HK-2 (cell line): ENCODE measurements around the gene EME1.
"Not testable (repeated sequence)": the region's sequence is repeated elsewhere in the genome, so short reads cannot be mapped to it uniquely, and the experiment has no call there.

ENCODE experiments used
- DNase-seq: peaks from one replicate; pipeline ENCODE4 v3.0.0-alpha.2; 2018; ENCODE audit not compliant: unreplicated experiment

Gene EME1

DNA sequence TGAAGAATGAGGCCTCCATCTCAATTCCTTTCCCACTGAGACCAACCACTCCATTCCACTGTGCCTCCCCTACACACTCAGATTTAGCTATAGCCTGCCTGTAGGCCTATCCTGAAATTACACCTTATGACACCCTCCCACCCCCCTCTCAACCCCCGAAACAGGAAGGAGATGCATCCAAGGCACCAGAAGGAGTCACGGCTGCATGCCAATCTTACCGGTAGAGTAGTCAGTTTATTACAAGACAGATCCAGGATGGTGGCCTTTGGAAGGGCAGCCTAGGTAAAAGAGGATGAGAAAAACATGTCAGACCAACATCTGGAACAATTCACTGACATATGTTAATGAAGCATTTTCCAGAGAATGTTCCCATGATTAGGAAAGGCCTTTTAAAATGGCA, 21.7 kb downstream of the EME1 start:
- DNase-seq = no peak

DNA sequence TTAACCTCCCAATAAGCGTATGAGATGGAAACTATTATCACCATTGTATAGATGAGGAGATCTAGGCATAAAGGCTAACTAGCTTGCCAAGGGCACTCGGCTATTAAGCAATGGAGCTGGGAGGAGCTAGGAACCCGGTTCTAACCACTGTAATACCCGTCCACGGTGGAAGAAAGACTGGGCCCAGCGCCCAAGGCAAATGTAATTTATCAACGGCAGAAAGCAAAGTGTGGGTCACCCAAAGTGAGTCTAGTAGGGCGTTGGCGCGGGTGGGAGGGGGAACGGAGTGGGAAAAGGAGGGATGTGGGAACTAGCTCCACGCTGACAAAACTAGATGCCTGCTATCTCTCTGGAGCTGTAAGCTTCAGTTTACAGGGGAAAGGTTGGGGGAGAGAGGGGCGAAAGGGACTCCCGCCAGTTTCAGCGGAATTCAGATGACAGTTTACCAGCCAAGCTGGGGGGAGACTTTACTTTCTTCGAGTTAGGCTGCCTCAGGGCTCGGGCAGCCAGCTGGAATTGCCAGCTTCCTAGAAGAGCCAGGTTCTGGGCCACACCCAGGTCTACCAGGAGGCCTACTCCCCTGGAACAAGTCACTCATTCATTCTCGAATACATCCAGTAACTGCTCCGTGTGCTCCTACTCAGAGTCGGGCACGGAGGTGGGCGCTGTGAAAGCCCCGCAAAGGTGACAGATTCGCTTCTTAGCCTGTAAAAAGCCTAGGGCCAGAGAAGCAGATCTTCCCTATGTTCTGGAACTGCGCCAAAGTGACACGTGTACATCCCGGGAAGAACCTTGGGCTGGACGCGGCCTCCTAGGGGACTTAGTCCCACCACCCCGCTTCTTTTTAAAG, 23.5 kb downstream of the EME1 start:
- peak; percentile 39 for DNase-seq

DNA sequence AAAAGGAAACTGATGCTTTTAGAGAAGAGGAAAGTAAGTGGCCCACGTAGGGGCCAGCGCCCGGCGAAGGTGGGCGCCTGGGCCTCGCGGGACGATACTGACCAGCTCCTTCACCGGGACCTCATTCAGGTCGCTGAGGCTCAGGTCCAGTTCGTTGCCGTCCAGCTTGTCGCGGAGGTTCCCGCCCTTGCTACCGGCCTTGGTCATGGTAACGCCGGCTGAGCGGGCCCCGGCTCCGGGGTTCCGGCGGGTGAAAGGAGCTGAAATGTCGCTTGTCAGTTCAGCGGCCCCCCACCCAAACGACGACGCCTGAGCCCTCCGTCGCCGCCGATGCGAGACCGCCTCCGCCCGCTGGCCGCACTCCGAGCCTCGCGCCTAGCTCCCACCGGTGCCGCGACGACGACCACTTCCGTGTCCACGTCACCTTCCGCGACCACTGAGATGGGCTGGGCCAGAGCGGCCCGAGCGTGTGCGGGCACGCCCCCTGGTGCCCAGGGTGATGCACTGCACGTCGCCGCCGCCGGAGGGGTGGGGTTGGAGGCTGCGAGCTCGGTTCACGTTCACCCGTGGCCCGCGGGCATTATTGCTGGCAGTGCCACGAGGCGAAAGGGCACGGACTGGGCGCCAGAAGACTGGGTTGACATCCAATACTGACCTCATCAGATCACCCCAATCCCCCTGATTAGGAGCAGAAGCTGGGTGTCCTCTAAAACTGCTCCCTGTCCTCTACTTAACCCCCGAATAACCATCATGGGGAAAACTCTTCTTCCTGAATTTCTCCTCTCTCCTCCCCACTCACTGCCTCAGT, 24.3 kb downstream of the EME1 start, which contains the start of gene LRRC59:
Gene LRRC59, minus strand, starts transcription at position 413 of the 808 bp plus-strand sequence. Its CDS starts 206 bp downstream, at position 207.
- DNase-seq = peak; percentile 93

DNA sequence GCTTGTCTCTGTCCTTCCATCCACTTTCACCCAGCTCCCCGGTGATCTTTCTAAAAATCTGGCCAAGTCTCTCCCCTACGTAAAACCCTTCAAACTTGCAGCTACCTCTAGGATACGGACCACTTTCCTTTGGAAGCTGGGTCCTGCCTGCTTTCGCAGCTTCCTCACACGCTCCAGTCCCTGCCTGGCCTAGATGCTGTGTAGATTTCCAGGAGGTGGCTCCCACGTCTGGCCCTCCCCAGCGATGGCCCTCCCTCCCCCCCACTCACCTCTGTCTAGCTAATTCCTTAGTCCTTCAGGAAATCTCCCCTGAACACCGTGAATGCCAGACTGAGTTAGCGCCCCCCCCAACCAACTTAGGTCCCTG, 24.9 kb downstream of the EME1 start:
- DNase-seq = no peak

DNA sequence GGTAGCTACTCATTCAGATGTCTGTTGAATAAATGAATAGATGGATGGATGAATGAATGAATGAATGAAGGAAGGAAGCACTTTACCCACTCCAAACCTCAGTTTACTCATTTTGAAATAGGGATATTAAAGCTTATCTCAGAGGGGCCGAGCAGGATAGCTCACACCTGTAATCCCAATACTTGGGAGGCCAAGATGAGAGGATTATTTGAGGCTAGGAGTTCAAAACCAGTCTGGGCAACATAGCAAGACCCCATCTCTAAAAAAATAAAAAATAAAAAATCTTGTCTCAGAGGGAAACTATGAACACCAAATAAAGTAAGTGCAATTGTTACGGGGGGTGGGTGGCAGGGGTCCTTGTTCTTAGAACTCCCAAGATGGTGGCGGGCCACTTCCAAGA, 25.6 kb downstream of the EME1 start:
- not testable (repeated sequence) for DNase-seq

DNA sequence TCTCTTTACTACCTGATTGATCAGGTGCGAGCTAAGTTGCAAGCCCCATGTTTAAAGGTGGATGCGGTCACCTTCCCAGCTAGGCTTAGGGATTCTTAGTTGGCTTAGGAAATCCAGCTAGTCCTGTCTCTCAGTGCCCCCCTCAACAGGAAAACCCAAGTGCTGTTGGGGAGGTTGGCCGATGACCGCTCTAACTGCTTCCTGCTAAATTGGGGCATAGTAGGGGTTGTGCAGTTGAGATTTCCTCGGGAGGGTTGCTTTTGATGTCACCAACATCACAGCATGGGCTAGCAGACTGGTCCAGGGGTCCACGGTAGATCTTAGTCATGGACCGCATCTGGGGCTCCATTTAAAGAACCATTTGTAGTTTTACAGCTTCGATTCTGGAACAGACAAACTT, 26.6 kb downstream of the EME1 start:
- DNase-seq = not testable (repeated sequence)

DNA sequence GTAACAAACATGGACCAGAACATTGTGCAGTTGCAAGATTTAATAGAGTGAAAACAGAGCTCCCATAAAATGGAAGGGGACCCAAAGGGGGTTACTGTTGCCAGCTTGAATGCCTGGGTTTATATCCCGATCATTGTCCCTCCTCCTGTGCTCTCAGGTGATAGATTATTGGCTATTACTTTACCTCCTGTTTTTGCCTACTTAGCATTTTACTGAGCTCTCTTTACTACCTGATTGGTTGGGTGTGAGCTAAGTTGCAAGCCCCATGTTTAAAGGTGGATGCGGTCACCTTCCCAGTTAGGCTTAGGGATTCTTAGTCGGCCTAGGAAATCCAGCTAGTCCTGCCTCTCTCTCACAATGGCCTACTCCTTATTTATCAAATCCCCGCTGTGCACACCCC, 32.3 kb downstream of the EME1 start:
- not testable (repeated sequence) for DNase-seq

DNA sequence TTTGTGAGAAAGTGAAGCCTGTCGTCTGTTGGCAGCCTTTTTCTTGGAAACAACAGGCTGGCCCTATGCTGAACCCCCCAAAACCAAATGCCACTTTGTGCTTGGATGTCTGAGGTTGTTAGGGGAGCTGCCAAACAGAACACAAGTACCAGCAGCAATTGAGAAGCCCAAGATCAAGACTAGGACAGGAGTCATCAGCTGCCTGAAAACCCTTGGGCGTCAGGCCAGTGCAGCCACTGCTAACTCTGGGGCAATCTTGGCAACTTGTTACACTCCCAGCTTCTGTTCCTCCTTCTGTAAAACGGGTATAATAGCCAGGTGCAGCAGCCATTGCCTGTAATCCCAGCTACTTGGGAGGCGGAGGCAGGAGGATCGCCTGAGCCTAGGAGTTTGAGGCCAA, 33.5 kb downstream of the EME1 start:
- DNase-seq = no peak

DNA sequence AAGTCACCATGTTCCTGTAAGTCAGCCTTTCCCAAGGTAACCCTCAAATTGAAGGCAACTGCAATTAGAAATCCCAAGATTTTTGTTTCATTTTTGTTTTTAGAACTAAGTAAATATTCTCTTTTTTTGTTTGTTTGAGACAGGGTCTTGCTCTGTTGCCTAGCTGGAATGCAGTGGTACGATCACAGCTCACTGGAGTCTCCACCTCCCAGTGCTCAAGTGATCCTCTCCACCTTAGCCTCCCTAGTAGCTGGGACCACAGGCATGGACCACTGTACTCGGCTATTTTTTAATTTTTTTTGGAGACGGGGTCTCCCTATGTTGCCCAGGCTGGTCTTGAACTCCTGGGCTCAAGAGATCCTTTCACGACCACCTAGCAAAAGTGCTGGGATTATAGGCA, 34.9 kb downstream of the EME1 start:
- no peak for DNase-seq

DNA sequence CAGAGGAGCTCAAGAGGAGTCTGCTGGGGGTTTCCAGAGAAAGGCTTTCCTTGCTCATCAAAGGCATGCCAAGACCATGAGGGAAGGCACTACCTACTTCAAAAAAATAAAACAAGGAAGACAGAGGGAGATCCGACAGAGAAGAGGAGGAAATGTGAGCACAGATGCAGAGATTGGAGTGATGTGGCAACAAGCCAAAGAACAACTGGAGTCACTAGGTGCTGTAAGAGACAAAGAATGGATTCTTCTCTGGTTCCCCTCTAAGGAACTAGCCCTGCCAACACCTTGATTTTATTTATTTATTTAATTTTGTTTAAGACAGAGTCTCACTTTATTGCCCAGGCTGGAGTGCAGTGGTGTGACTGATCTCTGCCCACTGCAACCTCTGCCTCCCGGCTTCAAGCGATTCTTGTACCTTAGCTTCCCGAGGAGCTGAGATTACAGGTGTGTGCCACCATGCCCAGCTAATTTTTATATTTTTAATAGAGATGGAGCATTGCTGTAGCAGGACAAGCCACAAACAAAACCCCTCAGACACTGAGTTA, 39.2 kb downstream of the EME1 start:
- no peak for DNase-seq

DNA sequence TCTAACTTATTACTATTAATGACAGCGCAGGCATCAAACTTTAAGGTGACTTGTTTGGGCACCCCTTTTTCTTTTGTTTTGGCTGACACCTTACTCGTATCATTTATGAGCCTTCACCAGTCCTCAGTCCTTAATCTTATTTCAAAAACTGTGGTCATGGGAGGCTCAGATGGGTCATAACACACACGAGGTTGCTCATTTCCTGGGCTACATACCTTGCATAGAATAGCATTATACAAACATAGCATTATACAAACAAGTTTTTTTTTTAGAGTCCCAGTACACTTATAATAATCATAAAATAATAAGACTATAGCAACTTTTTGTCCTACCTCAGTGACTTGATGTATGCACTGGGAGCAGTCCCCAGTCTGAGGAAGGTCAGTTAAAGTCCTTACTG, 41.8 kb downstream of the EME1 start:
- DNase-seq = no peak

DNA sequence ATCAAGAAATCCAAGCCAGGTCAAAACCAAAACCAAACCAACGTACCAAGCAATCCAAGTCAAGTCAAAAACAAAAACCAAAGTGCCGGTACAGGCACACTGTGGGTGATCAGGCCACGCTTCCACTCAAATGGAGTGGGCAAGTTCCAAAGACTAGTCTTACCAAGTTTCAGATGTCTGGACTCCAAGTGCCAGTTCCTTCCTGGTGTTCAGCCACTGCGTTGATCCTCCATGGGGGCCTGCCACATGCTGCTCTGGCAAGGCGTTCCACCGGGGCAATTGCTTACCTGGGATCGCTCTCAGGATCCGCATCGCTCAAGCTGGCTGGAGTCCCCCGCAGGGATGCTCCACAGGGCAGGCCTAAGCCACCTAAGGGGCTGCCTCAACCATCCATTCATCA, 46.5 kb downstream of the EME1 start:
- not testable (repeated sequence) for DNase-seq

DNA sequence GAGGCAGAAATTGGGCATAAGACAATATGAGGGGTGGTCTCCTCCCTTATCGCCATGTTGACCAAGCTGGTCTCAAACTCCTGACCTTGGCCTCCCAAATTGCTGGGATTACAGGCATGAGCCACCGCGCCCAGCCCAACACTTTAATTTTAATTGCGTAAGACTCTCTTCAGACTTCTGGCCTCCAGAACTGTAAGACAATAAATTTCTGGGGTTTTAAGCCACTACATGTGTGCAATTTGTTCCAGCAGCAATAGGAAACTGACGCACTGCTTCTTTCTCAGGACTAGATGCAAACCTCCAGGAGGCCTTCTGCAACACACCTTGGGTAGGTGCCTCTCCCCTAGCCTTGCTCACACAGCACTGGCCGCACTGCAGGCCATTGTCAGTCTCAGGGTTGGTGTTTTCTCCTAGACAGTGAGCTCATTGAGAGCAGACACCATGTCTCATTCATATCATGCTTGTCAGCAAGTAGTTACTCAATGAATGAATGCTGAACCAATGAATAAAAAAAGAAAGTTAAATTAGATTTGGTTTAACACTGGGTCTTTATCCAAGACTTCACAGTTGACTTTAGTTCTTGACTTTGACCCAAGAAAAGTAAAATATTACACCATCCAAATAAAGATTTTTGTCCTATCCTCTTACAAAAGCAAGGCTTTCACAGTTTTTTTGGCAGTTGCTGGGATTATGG, 47.5 kb downstream of the EME1 start:
- DNase-seq = no peak

DNA sequence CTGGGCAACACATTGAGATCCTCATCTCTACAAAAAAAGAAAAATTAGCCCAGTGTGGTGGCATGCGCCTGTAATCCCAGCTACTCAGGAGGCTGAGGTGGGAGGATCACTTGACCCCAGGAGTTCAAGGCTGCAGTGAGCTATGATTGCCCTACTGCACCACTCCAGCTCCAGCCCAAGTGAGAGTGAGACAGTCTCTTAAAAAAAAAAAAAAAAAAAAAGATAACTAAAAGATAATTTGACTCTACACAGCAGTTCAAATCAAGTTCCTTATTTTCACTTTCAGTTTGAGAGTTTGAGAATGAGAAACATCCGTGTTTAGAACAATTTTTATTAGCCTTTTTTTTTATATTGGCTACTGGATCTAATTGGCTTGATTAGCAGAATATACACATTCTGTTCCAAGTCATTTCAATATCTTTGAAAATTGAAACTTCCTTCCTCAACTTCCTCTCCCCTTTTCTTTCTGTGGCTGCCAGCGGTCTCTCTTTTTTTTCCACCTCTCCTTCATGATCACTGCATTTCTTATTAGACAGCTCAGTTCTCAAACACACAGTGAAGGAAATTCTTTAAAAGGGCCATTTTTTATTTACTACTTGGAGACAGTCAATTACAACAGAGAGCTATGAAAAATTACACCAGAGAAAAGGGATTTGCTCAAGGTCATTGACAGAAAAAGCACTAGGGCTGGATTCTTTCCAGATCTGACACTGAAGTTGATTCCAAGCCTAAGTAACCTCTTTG, 48.5 kb downstream of the EME1 start:
- DNase-seq = no peak

DNA sequence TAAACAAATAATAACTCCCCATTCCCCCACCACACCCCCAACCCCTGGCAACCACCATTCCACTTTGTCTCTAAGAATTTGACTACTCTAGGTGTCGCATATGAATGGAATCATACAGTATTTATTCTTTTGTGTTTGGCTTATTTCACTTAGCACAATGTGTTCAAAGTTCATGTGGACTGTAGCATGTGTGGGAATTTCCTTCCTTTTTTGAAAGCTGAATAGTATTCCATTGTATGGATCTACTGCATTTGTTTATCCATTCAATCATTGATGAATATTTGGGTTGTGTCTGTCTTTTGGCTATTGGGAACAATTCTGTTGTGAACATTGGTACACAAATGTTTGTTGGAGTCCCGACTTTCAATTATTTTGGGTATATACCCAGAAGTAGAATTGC, 49.7 kb downstream of the EME1 start:
- no peak for DNase-seq

DNA sequence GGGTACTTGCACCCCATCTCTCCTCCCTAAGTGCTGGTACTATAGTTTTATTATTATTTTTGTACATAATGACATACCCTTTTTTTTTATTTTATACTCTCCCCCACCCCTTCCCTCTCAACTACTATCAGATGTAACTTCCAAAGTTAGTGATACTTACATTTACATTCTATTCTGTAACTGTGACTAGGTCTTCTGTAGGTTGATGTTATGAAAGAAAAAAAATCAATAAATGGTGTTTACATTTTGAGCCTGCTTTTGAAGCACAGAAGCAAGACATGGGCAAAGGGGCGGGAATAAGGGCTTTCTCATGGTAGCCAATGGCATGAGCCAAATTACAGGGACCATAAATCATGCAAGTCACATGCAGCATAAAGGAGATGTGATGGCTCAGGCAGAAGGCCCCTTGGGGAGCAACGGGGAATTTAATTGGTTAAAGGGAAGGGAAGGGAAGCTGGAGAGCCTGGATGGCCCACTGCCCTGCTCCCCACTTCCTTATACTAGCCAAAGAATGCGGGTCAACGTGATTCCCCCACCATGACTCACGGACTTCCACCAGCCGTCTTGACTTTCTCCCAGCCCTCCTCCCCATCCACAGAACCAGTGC, 50.6 kb downstream of the EME1 start:
- peak; percentile 79 for DNase-seq

DNA sequence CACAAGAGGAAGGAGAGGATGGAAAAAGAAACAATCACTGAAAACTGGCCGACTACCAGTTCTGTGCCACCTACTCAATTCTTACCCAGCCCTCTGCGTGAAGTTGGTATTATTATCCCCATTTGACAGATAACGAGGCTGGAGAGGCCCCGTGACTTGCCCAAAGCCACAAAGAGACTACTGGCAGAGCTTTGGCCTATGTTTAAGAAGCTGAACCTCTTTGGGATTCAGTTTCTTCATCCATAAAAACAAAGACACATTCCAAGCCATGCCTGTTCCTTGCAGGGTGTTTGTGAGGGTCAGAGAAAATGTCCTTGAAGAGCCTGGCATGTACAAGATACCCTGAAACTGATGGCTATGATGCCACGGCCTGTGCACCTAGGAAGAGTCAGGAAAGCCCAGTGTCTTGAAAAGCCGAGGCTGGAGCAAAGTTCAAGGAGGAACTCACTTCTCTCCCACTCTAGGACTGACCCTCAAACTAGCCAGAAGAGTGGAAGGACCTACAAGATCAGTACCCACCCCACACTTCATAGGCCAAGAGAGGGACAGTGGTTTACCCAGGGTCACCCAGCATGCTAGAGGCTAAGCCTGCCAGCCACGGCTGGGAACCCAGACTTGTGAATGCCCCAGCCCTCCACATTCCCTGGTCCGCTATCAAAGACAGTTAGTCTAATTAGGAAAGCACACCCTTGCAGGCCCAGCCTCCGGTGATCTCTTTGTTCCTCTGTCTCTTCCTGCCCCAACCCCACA, 51.4 kb downstream of the EME1 start:
- peak; percentile 4 for DNase-seq

DNA sequence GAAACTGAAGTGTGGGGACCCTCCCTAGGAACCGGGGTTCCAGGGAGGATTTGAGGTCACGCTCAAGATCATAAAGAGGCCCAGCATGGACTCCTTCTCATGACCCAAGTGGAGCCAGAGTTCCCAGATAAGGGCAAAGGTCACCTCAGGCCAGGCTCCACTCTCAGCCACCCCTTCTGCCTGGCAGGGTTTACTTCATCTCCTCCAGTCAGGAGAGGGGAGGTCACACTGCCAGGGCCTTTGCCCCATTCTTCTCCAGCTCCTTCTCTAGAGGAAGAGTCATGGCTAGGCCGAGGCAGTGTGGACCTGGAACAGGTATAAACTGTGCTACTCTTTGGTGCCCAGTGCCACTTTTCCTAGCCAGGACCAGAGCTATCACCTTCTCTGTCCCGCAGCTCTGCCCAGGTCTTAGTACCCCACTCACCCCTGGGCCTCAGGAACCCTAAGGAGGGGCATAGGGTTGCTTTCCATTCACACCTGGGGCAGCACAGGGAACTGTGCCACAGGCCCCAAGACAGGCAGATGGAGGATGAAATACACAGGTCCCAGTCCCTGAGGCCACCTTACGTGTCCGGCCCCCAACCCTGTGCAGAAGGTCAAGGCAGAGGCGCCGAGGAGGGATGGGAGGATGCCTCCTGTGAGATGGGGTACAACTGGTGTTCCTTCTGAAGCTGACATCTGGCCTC, 52.1 kb downstream of the EME1 start:
- peak; percentile 4 for DNase-seq

DNA sequence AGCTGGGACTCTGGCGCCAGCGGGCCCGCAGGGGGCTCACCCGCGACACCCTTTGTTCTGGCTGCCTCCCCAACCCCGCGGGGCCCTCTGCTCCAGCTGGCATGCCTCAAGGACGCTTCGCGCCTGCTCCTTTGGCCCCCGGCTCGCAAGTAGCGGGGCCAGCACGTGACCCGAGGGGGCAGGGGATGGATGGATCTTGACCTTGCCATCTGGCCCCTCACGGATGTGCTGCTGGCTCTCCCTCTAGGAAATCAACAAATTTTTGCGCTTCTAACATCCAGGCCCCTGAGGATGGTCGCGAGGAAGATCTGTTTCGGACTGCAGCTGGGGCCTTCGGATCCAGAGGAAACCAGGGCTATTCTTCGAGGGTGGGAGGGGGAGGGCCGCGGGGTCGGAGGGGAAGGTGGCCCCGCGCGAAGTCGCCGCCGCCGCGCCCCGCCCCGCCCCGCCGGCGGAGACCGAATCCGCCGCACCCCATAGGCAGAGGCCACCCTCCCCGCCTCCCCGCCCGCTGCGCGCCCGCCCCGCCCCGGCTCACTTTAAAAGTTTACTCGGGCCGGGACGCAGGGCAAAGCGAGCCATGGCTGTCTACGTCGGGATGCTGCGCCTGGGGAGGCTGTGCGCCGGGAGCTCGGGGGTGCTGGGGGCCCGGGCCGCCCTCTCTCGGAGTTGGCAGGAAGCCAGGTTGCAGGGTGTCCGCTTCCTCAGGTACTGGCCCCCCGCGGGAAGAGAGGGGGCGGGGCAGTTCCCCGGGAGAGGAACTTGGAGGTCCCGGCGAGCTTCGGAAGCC, 52.8 kb downstream of the EME1 start, which contains the start of gene ACSF2:
Gene ACSF2, plus strand, starts transcription at position 537 of the 790 bp plus-strand sequence. Its CDS starts 44 bp downstream, at position 581.
- DNase-seq = peak; percentile 79
